ENCODE results near the gene MOSPD2.

Gene MOSPD2

GRCh38 chrX:14872851-14873675, at the start of gene MOSPD2, which contains the start of gene FANCB:
Gene MOSPD2 (plus strand): TSS chrX:14873421. CDS start chrX:14873529, 108 bp downstream.
Gene FANCB (minus strand): TSS chrX:14873069. CDS start chrX:14865510, 7,559 bp downstream.
- no peaks in the 10 kb centered on the region for H3K9me3 ChIP-seq (ENCODE audit: control insufficient read depth in 1 of 2, low read length in 2 of 2)

GRCh38 chrX:14825851-14826250, 47.4 kb upstream of the MOSPD2 start:
- Histone ChIP-seq H3K4me3 (ENCODE audit: low read depth in 1 of 2, low read length in 2 of 2) (no peak overlapping the region), H3K9me3 (ENCODE audit: control insufficient read depth in 1 of 2, low read length in 2 of 2) (no peaks in the 10 kb centered on the region), H3K27me3 (ENCODE audit: low read depth, low read length) (no peaks in the 10 kb centered on the region), H3K4me1 (ENCODE audit: control insufficient read depth in 1 of 2, insufficient read depth in 2 of 2, low read length in 2 of 2) (no peaks in the 10 kb centered on the region), H3K36me3 (ENCODE audit: control insufficient read depth in 1 of 2, insufficient read depth in 2 of 2, low read length in 2 of 2) (no peaks in the 10 kb centered on the region), H3K27ac (ENCODE audit: low read length) (no peak overlapping the region)

More at GRCh38 chrX:14872851-14873675, at the start of gene MOSPD2, which contains the start of gene FANCB:
- H3K4me3 ChIP-seq (ENCODE audit: low read depth in 1 of 2, low read length in 2 of 2) = peak within 1 kb of the TSS; percentile 74 to 86
- no peaks in the 10 kb centered on the region for H3K36me3 ChIP-seq (ENCODE audit: control insufficient read depth in 1 of 2, insufficient read depth in 2 of 2, low read length in 2 of 2)
- peak within 1 kb of the TSS; percentile 71 for H3K27ac ChIP-seq (ENCODE audit: low read length)
- no peaks in the 10 kb centered on the region for H3K27me3 ChIP-seq (ENCODE audit: low read depth, low read length)
- H3K4me1 ChIP-seq (ENCODE audit: control insufficient read depth in 1 of 2, insufficient read depth in 2 of 2, low read length in 2 of 2) = peaks cover 0 to 6% of the 10 kb centered on the region in 2 donors

GRCh38 chrX:14826319-14826718, 46.9 kb upstream of the MOSPD2 start:
- Histone ChIP-seq H3K27me3 (ENCODE audit: low read depth, low read length) (no peaks in the 10 kb centered on the region), H3K9me3 (ENCODE audit: control insufficient read depth in 1 of 2, low read length in 2 of 2) (no peaks in the 10 kb centered on the region), H3K36me3 (ENCODE audit: control insufficient read depth in 1 of 2, insufficient read depth in 2 of 2, low read length in 2 of 2) (no peaks in the 10 kb centered on the region), H3K27ac (ENCODE audit: low read length) (no peak overlapping the region), H3K4me1 (ENCODE audit: control insufficient read depth in 1 of 2, insufficient read depth in 2 of 2, low read length in 2 of 2) (no peaks in the 10 kb centered on the region), H3K4me3 (ENCODE audit: low read depth in 1 of 2, low read length in 2 of 2) (no peak overlapping the region)

- Histone ChIP-seq H3K27me3 (ENCODE audit: low read depth, low read length) (no peaks in the 10 kb centered on the region), H3K4me3 (ENCODE audit: low read depth in 1 of 2, low read length in 2 of 2) (no peak overlapping the region), H3K4me1 (ENCODE audit: control insufficient read depth in 1 of 2, insufficient read depth in 2 of 2, low read length in 2 of 2) (no peaks in the 10 kb centered on the region), H3K27ac (ENCODE audit: low read length) (no peak overlapping the region), H3K9me3 (ENCODE audit: control insufficient read depth in 1 of 2, low read length in 2 of 2) (no peaks in the 10 kb centered on the region), H3K36me3 (ENCODE audit: control insufficient read depth in 1 of 2, insufficient read depth in 2 of 2, low read length in 2 of 2) (no peaks in the 10 kb centered on the region)
Observed at GRCh38 chrX:14829643-14830042, 43.6 kb upstream of the MOSPD2 start.

GRCh38 chrX:14832151-14832550, 41.1 kb upstream of the MOSPD2 start:
- H3K4me1 ChIP-seq (ENCODE audit: control insufficient read depth in 1 of 2, insufficient read depth in 2 of 2, low read length in 2 of 2) = no peaks in the 10 kb centered on the region
- no peak overlapping the region for H3K27ac ChIP-seq (ENCODE audit: low read length)
- no peak overlapping the region for H3K4me3 ChIP-seq (ENCODE audit: low read depth in 1 of 2, low read length in 2 of 2)
- H3K9me3 ChIP-seq (ENCODE audit: control insufficient read depth in 1 of 2, low read length in 2 of 2) = peaks cover 0 to 2% of the 10 kb centered on the region in 2 donors
- H3K27me3 ChIP-seq (ENCODE audit: low read depth, low read length) = no peaks in the 10 kb centered on the region
- H3K36me3 ChIP-seq (ENCODE audit: control insufficient read depth in 1 of 2, insufficient read depth in 2 of 2, low read length in 2 of 2) = no peaks in the 10 kb centered on the region

GRCh38 chrX:14832586-14832985, 40.6 kb upstream of the MOSPD2 start:
- no peak overlapping the region for H3K27ac ChIP-seq (ENCODE audit: low read length)
- no peaks in the 10 kb centered on the region for H3K4me1 ChIP-seq (ENCODE audit: control insufficient read depth in 1 of 2, insufficient read depth in 2 of 2, low read length in 2 of 2)
- H3K27me3 ChIP-seq (ENCODE audit: low read depth, low read length) = no peaks in the 10 kb centered on the region
- no peak overlapping the region for H3K4me3 ChIP-seq (ENCODE audit: low read depth in 1 of 2, low read length in 2 of 2)
- H3K9me3 ChIP-seq (ENCODE audit: control insufficient read depth in 1 of 2, low read length in 2 of 2) = peaks cover 0 to 2% of the 10 kb centered on the region in 2 donors
- H3K36me3 ChIP-seq (ENCODE audit: control insufficient read depth in 1 of 2, insufficient read depth in 2 of 2, low read length in 2 of 2) = no peaks in the 10 kb centered on the region

GRCh38 chrX:14837155-14837554, 36.1 kb upstream of the MOSPD2 start:
- H3K4me3 ChIP-seq (ENCODE audit: low read depth in 1 of 2, low read length in 2 of 2) = no peak overlapping the region
- no peaks in the 10 kb centered on the region for H3K36me3 ChIP-seq (ENCODE audit: control insufficient read depth in 1 of 2, insufficient read depth in 2 of 2, low read length in 2 of 2)
- no peaks in the 10 kb centered on the region for H3K27me3 ChIP-seq (ENCODE audit: low read depth, low read length)
- H3K27ac ChIP-seq (ENCODE audit: low read length) = no peak overlapping the region
- H3K4me1 ChIP-seq (ENCODE audit: control insufficient read depth in 1 of 2, insufficient read depth in 2 of 2, low read length in 2 of 2) = no peaks in the 10 kb centered on the region
- peaks cover 0 to 2% of the 10 kb centered on the region in 2 donors for H3K9me3 ChIP-seq (ENCODE audit: control insufficient read depth in 1 of 2, low read length in 2 of 2)

- Histone ChIP-seq H3K4me3 (ENCODE audit: low read depth in 1 of 2, low read length in 2 of 2) (no peak overlapping the region), H3K36me3 (ENCODE audit: control insufficient read depth in 1 of 2, insufficient read depth in 2 of 2, low read length in 2 of 2) (no peaks in the 10 kb centered on the region), H3K27ac (ENCODE audit: low read length) (no peak overlapping the region), H3K9me3 (ENCODE audit: control insufficient read depth in 1 of 2, low read length in 2 of 2) (no peaks in the 10 kb centered on the region), H3K27me3 (ENCODE audit: low read depth, low read length) (no peaks in the 10 kb centered on the region), H3K4me1 (ENCODE audit: control insufficient read depth in 1 of 2, insufficient read depth in 2 of 2, low read length in 2 of 2) (no peaks in the 10 kb centered on the region)
Observed at GRCh38 chrX:14843666-14844065, 29.6 kb upstream of the MOSPD2 start.

- Histone ChIP-seq H3K36me3 (ENCODE audit: control insufficient read depth in 1 of 2, insufficient read depth in 2 of 2, low read length in 2 of 2) (no peaks in the 10 kb centered on the region), H3K27me3 (ENCODE audit: low read depth, low read length) (no peaks in the 10 kb centered on the region), H3K9me3 (ENCODE audit: control insufficient read depth in 1 of 2, low read length in 2 of 2) (no peaks in the 10 kb centered on the region), H3K4me1 (ENCODE audit: control insufficient read depth in 1 of 2, insufficient read depth in 2 of 2, low read length in 2 of 2) (no peaks in the 10 kb centered on the region), H3K27ac (ENCODE audit: low read length) (no peak overlapping the region), H3K4me3 (ENCODE audit: low read depth in 1 of 2, low read length in 2 of 2) (no peak overlapping the region)
Observed at GRCh38 chrX:14851526-14851925, 21.7 kb upstream of the MOSPD2 start.

- Histone ChIP-seq H3K9me3 (ENCODE audit: control insufficient read depth in 1 of 2, low read length in 2 of 2) (peaks cover 0 to 5% of the 10 kb centered on the region in 2 donors), H3K27me3 (ENCODE audit: low read depth, low read length) (no peaks in the 10 kb centered on the region), H3K4me1 (ENCODE audit: control insufficient read depth in 1 of 2, insufficient read depth in 2 of 2, low read length in 2 of 2) (no peaks in the 10 kb centered on the region), H3K27ac (ENCODE audit: low read length) (no peak overlapping the region), H3K36me3 (ENCODE audit: control insufficient read depth in 1 of 2, insufficient read depth in 2 of 2, low read length in 2 of 2) (no peaks in the 10 kb centered on the region), H3K4me3 (ENCODE audit: low read depth in 1 of 2, low read length in 2 of 2) (no peak overlapping the region)
Observed at GRCh38 chrX:14864631-14865030, 8.6 kb upstream of the MOSPD2 start.

- H3K36me3 ChIP-seq (ENCODE audit: control insufficient read depth in 1 of 2, insufficient read depth in 2 of 2, low read length in 2 of 2) = no peaks in the 10 kb centered on the region
- no peak overlapping the region for H3K4me3 ChIP-seq (ENCODE audit: low read depth in 1 of 2, low read length in 2 of 2)
- no peak overlapping the region for H3K27ac ChIP-seq (ENCODE audit: low read length)
- H3K9me3 ChIP-seq (ENCODE audit: control insufficient read depth in 1 of 2, low read length in 2 of 2) = peaks cover 0 to 5% of the 10 kb centered on the region in 2 donors
- no peaks in the 10 kb centered on the region for H3K27me3 ChIP-seq (ENCODE audit: low read depth, low read length)
- H3K4me1 ChIP-seq (ENCODE audit: control insufficient read depth in 1 of 2, insufficient read depth in 2 of 2, low read length in 2 of 2) = no peaks in the 10 kb centered on the region
Observed at GRCh38 chrX:14865201-14865600, 8.0 kb upstream of the MOSPD2 start.
